HL-60/S4 (cell line): ENCODE measurements around the gene PDE4B.

Experiments used
- in situ Hi-C: fragments of 300-500 bp; cut with MboI; formaldehyde crosslinking; loops from 2 replicates; pipeline ENCODE4 v1.14.3; 2022; ENCODE audit warnings: low sequenced_read_pairs

The PDE4B gene

DNA sequence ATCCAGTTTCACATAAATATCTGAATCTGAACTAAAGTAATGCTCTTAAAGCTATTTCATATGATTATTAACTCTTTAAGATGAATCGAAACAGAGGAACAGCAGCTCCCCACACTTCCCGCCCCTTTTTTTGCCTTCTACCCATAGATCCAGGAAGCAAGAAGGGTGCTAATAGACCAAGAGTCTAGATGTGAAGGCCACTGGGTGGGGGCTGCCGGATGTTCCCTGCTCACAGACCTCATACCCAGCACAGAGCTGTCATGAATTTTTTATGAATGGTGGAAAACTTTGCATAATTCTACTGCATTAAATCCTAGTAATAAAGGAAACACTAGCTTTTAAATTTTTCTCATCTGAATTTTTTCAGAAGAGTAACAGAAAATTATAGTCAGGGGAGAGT, 457.4 kb downstream of the PDE4B start:
- in situ Hi-C loops: no loop called here

- in situ Hi-C loops: no loop called here
Measured at GRCh38 chr1:66250478-66250877, 457.8 kb downstream of the PDE4B start.

GRCh38 chr1:66251546-66251945, 458.9 kb downstream of the PDE4B start:
- in situ Hi-C loops: no loop called here

GRCh38 chr1:66253330-66253921, 460.7 kb downstream of the PDE4B start:
- in situ Hi-C loops: no loop called here

DNA sequence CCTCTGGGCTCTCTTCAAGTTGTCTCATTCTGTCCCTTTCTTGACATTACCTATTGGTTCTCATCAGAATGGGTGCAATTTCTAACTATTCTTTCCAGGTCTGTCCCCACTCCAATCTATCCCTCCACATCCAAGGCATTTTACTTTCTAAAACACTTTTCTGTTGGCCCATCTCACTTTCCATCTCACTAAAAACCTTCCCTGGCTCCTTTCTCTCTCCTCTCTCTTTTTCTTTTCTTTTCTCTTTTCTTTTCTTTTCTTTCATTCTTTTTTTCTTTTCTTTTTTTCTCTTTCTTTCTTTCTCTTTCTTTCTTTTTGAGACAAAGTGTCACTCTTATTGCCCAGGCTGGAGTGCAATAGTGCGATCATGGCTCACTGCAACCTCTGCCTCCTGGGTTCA, 462.1 kb downstream of the PDE4B start:
- in situ Hi-C loops: no loop called here

- in situ Hi-C loops: no loop called here
Measured at GRCh38 chr1:66256629-66257572, 464.2 kb downstream of the PDE4B start.

- in situ Hi-C loops: no loop called here
Measured at GRCh38 chr1:66258404-66259105, 465.9 kb downstream of the PDE4B start.

GRCh38 chr1:66261364-66261763, 468.7 kb downstream of the PDE4B start:
- in situ Hi-C loops: loop anchor here (5.0 kb wide), 1 partner anchor 181 kb away; no protein-coding TSS in a partner anchor

- in situ Hi-C loops: loop anchor here (5.0 kb wide), 1 partner anchor 180 kb away; no protein-coding TSS in a partner anchor
Measured at GRCh38 chr1:66262208-66262963, 469.7 kb downstream of the PDE4B start.

- in situ Hi-C loops: no loop called here
Measured at GRCh38 chr1:66265268-66265667, 472.6 kb downstream of the PDE4B start.

- in situ Hi-C loops: no loop called here
Measured at GRCh38 chr1:66265796-66266195, 473.1 kb downstream of the PDE4B start.

DNA sequence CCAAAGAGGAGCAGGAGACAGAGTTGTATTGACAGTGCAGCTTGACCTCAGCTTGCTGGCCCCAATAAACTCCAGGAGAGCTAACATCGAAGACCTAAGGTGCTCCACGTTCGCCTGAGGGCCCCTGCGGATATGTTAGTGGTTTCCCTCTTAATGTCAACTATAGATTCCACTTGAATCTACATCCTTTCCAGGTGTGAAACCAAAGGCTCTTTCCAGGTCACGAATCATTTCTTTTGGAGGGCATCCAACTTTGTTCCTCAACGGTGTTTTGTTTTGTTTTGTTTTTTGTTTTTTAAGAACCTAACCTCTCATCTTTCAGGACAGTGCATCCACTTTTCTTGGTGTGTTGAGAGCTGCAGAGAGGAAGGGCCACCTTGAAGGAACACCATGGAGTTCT, 473.7 kb downstream of the PDE4B start:
- in situ Hi-C loops: no loop called here

GRCh38 chr1:66266756-66267155, 474.1 kb downstream of the PDE4B start:
- in situ Hi-C loops: no loop called here

- in situ Hi-C loops: no loop called here
Measured at GRCh38 chr1:66267201-66267940, 474.7 kb downstream of the PDE4B start.

DNA sequence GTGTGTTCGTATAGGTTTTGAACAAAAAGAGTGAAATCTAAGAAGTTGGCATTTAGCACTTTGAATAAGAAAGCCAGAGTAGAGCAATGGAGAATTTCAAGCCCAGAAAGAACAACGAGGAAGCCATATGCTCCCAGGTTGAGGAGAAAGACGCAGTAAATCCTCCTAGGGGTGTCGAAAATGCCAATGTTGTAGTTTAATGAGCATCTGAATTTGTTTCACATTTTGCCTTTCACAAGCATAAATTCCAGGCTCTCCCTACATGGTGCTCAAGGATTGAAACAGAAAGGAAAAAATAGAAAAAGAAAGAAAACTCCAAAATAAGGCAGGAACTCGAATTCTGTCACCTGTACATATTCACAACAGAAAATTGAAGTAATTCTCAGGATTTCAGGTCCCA, 476.5 kb downstream of the PDE4B start:
- in situ Hi-C loops: no loop called here

GRCh38 chr1:66270119-66270812, 477.6 kb downstream of the PDE4B start:
- in situ Hi-C loops: no loop called here

DNA sequence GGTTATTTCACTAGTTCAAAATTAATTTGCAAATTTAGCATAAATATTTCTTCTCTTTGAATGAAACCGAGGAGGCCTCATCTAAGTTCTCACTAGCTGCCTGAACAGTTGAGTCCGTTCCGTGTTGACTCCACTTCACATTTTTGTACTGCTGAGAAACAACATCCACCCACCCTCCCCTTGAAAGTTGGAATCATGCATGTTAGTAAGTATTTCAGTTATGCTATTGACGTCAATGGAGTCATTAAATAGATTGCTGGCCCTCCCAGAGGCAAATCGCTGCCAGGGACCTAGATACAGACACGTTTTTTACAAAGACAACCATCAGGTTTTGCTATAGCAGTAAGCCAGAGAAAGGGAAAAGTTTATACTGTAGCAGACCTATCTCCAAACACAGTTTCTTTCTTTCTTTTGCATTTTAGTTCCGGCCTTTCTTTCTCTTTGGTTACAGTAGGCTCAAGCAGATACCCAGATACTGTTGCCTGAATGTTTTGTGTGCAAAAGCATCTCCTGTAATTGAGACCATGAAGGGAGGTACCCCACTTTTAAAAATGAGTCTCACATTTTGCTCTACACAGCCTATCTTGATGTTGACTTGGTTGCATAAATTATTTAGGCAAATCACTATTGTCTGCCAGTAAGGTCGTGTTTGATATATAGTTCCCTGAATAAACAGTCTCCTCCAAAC, 478.7 kb downstream of the PDE4B start:
- in situ Hi-C loops: no loop called here

GRCh38 chr1:66271904-66272254, 479.2 kb downstream of the PDE4B start:
- in situ Hi-C loops: no loop called here

- in situ Hi-C loops: no loop called here
Measured at GRCh38 chr1:66273656-66274055, 481.0 kb downstream of the PDE4B start.
